ENCODE results near the gene SCRN1.
A peak's percentile ranks its signal among the peaks of the same experiment; 100 is the strongest.

- TF ChIP-seq, protein P1, sequence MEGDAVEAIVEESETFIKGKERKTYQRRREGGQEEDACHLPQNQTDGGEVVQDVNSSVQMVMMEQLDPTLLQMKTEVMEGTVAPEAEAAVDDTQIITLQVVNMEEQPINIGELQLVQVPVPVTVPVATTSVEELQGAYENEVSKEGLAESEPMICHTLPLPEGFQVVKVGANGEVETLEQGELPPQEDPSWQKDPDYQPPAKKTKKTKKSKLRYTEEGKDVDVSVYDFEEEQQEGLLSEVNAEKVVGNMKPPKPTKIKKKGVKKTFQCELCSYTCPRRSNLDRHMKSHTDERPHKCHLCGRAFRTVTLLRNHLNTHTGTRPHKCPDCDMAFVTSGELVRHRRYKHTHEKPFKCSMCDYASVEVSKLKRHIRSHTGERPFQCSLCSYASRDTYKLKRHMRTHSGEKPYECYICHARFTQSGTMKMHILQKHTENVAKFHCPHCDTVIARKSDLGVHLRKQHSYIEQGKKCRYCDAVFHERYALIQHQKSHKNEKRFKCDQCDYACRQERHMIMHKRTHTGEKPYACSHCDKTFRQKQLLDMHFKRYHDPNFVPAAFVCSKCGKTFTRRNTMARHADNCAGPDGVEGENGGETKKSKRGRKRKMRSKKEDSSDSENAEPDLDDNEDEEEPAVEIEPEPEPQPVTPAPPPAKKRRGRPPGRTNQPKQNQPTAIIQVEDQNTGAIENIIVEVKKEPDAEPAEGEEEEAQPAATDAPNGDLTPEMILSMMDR (conservative IDR thresholded peaks at IDR 0.05) = peak; percentile 20; the same call in 1 of the 2 replicates
- no peak for TF ChIP-seq ZFX (IDR thresholded peaks at IDR 0.05)
Observed at GRCh38 chr7:29977886-29978651, 11.5 kb downstream of the SCRN1 start.

Measured in C4-2B (cell line).